Stimulated activated CD8-positive, alpha-beta memory T cell treated with anti-CD3 and anti-CD28 coated beads, Interleukin-2, amount 100 ng/mL, for 48 hours (primary cell): ENCODE results near the gene GMPPB.

Experiments used
- DNase-seq, 2 donors: peaks; one replicate each; pipeline ENCODE4 v3.0.0-alpha.2; 2020; ENCODE audit warnings: low read depth in 2 of 2

Gene GMPPB

DNA sequence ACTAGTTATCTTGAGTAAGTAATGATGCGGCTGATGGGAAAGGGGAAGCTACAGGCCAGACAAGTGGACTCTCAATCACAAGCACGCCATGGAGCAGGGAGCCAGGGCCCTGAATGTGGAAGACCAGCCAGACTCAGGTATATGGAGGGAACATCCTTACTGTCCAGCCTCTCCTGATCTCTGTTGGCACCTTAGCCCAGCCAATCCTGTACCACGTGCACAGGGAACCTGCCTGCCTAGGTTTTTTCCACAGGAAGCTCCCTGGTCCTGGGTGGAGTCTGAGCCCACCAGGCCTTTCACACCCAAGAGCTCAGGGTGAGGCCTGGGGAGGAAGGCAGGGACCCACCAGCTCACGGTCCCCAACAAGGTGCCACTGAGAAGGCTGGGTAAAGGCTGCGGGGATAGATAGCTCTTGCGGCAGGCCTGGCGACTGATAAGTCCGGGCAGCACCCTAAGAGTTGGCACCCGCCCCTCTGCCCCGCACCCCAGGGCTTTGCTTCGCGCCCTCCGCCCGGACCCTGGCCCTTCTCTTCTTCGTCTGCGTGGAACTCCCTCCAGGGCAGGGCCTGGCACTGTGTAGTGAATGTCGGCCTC is 50.5 kb downstream of the GMPPB start:
- peak in 1 of 2 donors; percentile 15 for DNase-seq

DNA sequence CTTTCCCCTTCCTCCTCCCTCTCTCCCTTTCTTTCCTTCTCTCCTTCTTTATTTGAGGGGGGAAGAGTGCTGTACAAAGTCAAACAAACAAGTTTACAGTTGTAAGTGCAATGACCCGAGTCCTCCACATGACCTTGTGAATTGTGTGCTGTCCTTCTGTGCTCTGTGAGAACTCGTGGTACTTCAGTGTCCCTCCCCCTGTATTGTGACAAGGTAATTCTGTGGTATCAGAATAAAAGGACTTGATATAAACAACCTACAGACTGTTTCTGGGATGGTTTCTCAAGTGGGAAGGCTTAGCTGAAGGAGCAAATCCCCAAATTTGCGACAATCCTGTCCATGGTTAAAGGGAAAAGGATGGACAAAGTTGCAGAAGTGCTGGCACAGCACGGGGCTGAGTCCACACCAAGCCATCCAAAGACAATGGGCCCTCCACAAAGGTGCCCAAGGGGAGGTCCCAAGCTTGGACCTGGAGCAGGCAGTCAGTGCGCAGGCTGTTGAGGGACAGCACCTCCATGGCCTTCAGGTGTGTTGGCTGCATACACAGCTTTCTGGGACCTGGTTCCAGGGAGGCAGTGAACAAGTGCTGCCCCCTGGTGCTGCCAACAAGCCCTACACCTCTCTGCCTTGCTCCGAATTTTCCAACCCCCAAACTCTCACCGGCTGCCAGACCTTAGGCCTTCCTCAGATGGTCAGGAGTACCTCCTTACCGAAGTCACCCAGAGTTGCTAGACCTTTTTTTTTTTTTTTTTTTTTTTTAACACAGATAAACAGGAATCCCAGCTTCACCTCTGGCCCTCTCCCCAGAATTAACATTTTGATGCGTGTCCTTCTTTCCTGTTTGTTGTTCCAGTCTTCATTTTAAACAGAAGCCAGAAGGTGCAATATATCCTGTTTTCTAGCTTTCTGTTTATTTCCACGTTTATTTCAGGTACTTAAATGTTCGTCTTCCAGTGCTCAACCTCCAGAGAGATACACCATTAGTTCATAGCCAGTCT is 52.2 kb downstream of the GMPPB start:
- peak; percentile 51 to 69 for DNase-seq

DNA sequence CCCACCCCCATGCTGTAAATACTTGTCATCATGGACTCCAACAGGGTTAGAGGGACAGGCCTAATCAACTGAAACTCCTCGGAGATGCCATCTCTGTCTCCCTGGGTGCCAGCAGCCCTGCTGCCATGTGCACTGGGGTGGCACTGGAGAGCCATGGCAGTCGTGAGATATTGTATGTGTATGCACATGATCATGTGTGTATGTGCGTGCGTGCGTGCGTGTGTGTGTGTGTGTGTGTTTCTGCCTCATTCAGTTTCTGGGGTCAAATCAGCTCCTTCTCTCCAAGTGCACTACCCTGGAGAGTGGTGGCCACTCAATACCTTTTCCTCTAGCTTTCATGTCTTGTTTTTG is 52.8 kb downstream of the GMPPB start:
- DNase-seq, result no peak
